Measurements from ENCODE around the gene KIAA1328. TPM values are rescaled to one million over a fixed set of nuclear protein-coding genes. Genes with fewer than 3 reads are reported as not detected.

The KIAA1328 gene
- 10 to 100 TPM in 1 of 2 donors, 1 to 10 TPM in 1; 8.9 to 12.5 TPM for total RNA-seq

GRCh38 chr18:36828630-36829361 lies at the start of gene KIAA1328, which contains the start of gene TPGS2:
KIAA1328 (plus strand) TSS chr18:36829127; CDS start chr18:36829139, 12 bp downstream.
TPGS2 (minus strand) TSS chr18:36829002; CDS start chr18:36828767, 235 bp downstream.
- H3K27me3 Mint-ChIP-seq = no peaks in the 10 kb centered on the region
- ATAC-seq (replicated peaks) = peak; percentile 91
- H3K9me3 Mint-ChIP-seq = no peaks in the 10 kb centered on the region
- H3K4me1 Mint-ChIP-seq = peaks cover 23% of the 10 kb centered on the region
- H3K36me3 Mint-ChIP-seq (ENCODE audit: low read depth) = no peaks in the 10 kb centered on the region
- H3K27ac Mint-ChIP-seq = peak within 1 kb of the TSS; percentile 90
- H3K4me3 Mint-ChIP-seq = peak within 1 kb of the TSS; percentile 86

DNA sequence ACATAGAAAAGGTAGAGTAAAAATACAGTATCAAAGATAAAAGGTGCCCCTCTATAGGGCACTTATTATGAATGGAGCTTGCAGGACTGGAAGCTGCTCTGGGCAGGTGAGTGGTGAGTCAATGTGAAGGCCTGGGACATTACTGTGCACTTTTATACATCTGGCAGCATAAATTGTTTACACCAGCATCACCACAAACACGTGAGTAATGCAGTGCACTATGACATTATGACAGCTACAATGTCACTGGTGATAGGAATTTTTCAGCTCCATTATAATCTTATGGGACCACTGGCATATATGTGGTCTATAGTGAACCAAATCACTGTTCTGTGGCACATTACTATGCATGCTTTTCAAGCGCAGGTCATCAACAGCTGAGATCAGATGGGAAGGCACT lies 48.2 kb upstream of the KIAA1328 start:
- ATAC-seq (replicated peaks) = no peak
- H3K27ac Mint-ChIP-seq = no peak overlapping the region
- H3K9me3 Mint-ChIP-seq = no peaks in the 10 kb centered on the region
- no peaks in the 10 kb centered on the region for H3K27me3 Mint-ChIP-seq
- peaks cover 14% of the 10 kb centered on the region for H3K36me3 Mint-ChIP-seq (ENCODE audit: low read depth)
- H3K4me1 Mint-ChIP-seq = no peaks in the 10 kb centered on the region
- no peak overlapping the region for H3K4me3 Mint-ChIP-seq

- Mint-ChIP-seq H3K4me1 (no peaks in the 10 kb centered on the region), H3K27ac (peak overlapping the region; percentile 36), H3K27me3 (no peaks in the 10 kb centered on the region), H3K9me3 (no peaks in the 10 kb centered on the region), H3K4me3 (no peak overlapping the region), H3K36me3 (ENCODE audit: low read depth) (peaks cover 22% of the 10 kb centered on the region)
- no peak for ATAC-seq (replicated peaks)
Observed at GRCh38 chr18:36782710-36783109, 46.2 kb upstream of the KIAA1328 start.

- peaks cover 22% of the 10 kb centered on the region for H3K36me3 Mint-ChIP-seq (ENCODE audit: low read depth)
- no peaks in the 10 kb centered on the region for H3K4me1 Mint-ChIP-seq
- no peak overlapping the region for H3K27ac Mint-ChIP-seq
- no peaks in the 10 kb centered on the region for H3K9me3 Mint-ChIP-seq
- no peaks in the 10 kb centered on the region for H3K27me3 Mint-ChIP-seq
- no peak overlapping the region for H3K4me3 Mint-ChIP-seq
- ATAC-seq (replicated peaks) = no peak
Observed at GRCh38 chr18:36783792-36784191, 45.1 kb upstream of the KIAA1328 start.

DNA sequence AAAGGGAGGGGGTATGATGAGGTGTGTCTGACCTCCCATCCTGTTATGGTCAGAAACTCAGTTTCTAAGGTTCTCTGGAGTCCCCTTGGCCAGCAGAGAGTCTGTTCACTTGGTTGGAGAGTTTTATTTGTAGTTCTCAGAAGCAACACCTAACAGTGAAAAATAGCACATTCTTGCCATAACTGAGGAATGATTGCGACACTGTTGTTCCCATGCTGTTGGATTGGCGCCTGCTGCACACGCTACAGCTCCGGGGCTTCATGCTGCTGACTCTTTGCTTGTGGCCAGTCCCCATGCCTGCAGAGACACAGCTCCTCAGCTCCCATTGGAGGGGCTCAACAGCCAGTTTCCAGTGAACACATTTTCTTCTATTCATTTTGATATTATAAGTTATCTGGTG lies 42.2 kb upstream of the KIAA1328 start:
- Mint-ChIP-seq H3K36me3 (ENCODE audit: low read depth) (peaks cover 43% of the 10 kb centered on the region), H3K4me3 (no peak overlapping the region), H3K27ac (no peak overlapping the region), H3K27me3 (no peaks in the 10 kb centered on the region), H3K4me1 (peaks cover 4% of the 10 kb centered on the region), H3K9me3 (peaks cover 3% of the 10 kb centered on the region)
- ATAC-seq (replicated peaks) = no peak

- no peak for ATAC-seq (replicated peaks)
- Mint-ChIP-seq H3K4me3 (no peak overlapping the region), H3K27me3 (no peaks in the 10 kb centered on the region), H3K9me3 (peaks cover 3% of the 10 kb centered on the region), H3K27ac (no peak overlapping the region), H3K4me1 (peaks cover 4% of the 10 kb centered on the region), H3K36me3 (ENCODE audit: low read depth) (peaks cover 80% of the 10 kb centered on the region)
Observed at GRCh38 chr18:36792634-36793283, 36.2 kb upstream of the KIAA1328 start.

GRCh38 chr18:36798738-36799473 lies 30.0 kb upstream of the KIAA1328 start:
- no peaks in the 10 kb centered on the region for H3K4me1 Mint-ChIP-seq
- ATAC-seq (replicated peaks) = no peak

DNA sequence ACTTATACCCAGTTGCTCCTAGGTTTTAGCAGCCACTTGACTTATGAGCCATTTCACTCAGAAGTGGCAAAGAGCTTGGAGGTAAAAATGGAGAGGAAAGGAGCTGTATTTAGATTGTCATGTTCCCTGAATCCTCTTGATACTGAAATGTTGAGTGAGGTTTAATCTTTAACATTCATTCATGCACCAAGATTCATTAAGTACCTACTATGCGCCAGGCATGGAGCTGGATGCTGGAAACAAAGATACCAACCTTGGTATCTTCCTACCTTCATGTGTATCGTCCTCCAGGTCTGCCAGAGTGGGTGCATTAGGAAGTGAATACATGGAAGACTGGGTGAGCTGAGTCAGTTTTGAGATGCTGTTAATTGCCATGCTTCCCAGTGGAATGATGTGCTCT lies 23.8 kb upstream of the KIAA1328 start:
- ATAC-seq (replicated peaks) = no peak
- H3K9me3 Mint-ChIP-seq = no peaks in the 10 kb centered on the region
- H3K36me3 Mint-ChIP-seq (ENCODE audit: low read depth) = peaks cover 79% of the 10 kb centered on the region
- H3K4me1 Mint-ChIP-seq = no peaks in the 10 kb centered on the region
- H3K27me3 Mint-ChIP-seq = no peaks in the 10 kb centered on the region
- no peak overlapping the region for H3K27ac Mint-ChIP-seq
- no peak overlapping the region for H3K4me3 Mint-ChIP-seq

More at GRCh38 chr18:36798738-36799473, 30.0 kb upstream of the KIAA1328 start:
- Mint-ChIP-seq H3K9me3 (no peaks in the 10 kb centered on the region), H3K27ac (peak overlapping the region; percentile 6), H3K27me3 (no peaks in the 10 kb centered on the region), H3K4me3 (no peak overlapping the region), H3K36me3 (ENCODE audit: low read depth) (peaks cover 95% of the 10 kb centered on the region)

DNA sequence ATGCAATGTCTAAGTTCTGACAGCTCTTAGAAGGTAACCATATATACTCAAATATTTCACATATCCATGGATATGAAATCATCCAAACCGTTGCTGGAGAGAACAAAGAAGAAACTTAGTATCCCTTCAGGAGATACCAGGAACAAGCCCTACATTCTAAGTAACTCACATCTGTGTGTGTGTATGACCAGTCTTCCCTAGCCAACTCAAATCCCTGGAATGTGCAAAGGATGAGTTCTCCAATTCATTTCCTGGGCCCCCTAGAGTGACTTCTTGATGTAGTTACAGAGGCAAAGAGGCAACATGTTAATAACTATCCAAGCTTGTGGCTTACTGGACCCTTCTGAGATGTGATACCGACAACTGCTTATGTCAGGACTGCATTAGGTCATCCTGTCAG lies 20.2 kb upstream of the KIAA1328 start:
- peaks cover 4% of the 10 kb centered on the region for H3K4me1 Mint-ChIP-seq
- ATAC-seq (replicated peaks) = no peak
- no peaks in the 10 kb centered on the region for H3K27me3 Mint-ChIP-seq
- no peaks in the 10 kb centered on the region for H3K9me3 Mint-ChIP-seq
- no peak overlapping the region for H3K27ac Mint-ChIP-seq
- H3K4me3 Mint-ChIP-seq = no peak overlapping the region
- peaks cover 58% of the 10 kb centered on the region for H3K36me3 Mint-ChIP-seq (ENCODE audit: low read depth)

- H3K36me3 Mint-ChIP-seq (ENCODE audit: low read depth) = peaks cover 56% of the 10 kb centered on the region
- peak; percentile 83 for ATAC-seq (replicated peaks)
- no peak overlapping the region for H3K27ac Mint-ChIP-seq
Observed at GRCh38 chr18:36809590-36810381, 19.1 kb upstream of the KIAA1328 start.

GRCh38 chr18:36811430-36811829 lies 17.5 kb upstream of the KIAA1328 start:
- Mint-ChIP-seq H3K9me3 (no peaks in the 10 kb centered on the region), H3K27me3 (no peaks in the 10 kb centered on the region), H3K27ac (no peak overlapping the region), H3K36me3 (ENCODE audit: low read depth) (peaks cover 56% of the 10 kb centered on the region), H3K4me3 (no peak overlapping the region), H3K4me1 (peaks cover 4% of the 10 kb centered on the region)
- no peak for ATAC-seq (replicated peaks)

More at GRCh38 chr18:36809590-36810381, 19.1 kb upstream of the KIAA1328 start:
- Mint-ChIP-seq H3K27me3 (no peaks in the 10 kb centered on the region), H3K4me1 (peaks cover 4% of the 10 kb centered on the region), H3K4me3 (no peak overlapping the region), H3K9me3 (no peaks in the 10 kb centered on the region)

- Mint-ChIP-seq H3K9me3 (no peaks in the 10 kb centered on the region), H3K36me3 (ENCODE audit: low read depth) (peaks cover 57% of the 10 kb centered on the region), H3K27ac (no peak overlapping the region), H3K4me3 (no peak overlapping the region), H3K27me3 (no peaks in the 10 kb centered on the region), H3K4me1 (peaks cover 4% of the 10 kb centered on the region)
- no peak for ATAC-seq (replicated peaks)
Observed at GRCh38 chr18:36811955-36812354, 17.0 kb upstream of the KIAA1328 start.

- Mint-ChIP-seq H3K4me3 (no peak overlapping the region), H3K27me3 (no peaks in the 10 kb centered on the region), H3K36me3 (ENCODE audit: low read depth) (peaks cover 57% of the 10 kb centered on the region), H3K4me1 (peaks cover 4% of the 10 kb centered on the region), H3K9me3 (no peaks in the 10 kb centered on the region), H3K27ac (peak overlapping the region; percentile 60)
- ATAC-seq (replicated peaks) = no peak
Observed at GRCh38 chr18:36812678-36813077, 16.2 kb upstream of the KIAA1328 start.

Data from activated T-helper 17 cell treated with anti-CD3 and anti-CD28 coated beads, Interleukin-2, amount 50 U/mL, for 72 hours (primary cell).